GM12878 (cell line): ENCODE data around the gene RPL21. TPM values are rescaled to one million over a fixed set of nuclear protein-coding genes. Genes with fewer than 3 reads are reported as not detected.
A peak's percentile ranks its signal among the peaks of the same experiment; 100 is the strongest.

Source experiments
- ATAC-seq: fragments of 200-7000 bp; cut with Tn5 transposase; 3 replicates; pipeline ENCODE4 v1.9.1; 2020; ENCODE audit warnings: mild to moderate bottlenecking, moderate library complexity
- BruUV-seq: library from RNA; stranded (reverse); fragments of 400-500 nt; replicated peaks from 2 replicates; lab custom pipeline; 2021; lab: Mats Ljungman, UMichigan
- CTCF ChIA-PET: fragments of 300-600 bp; sonication (Branson Sonifier 250); formaldehyde crosslinking; extraction: SDS; loops from one replicate; lab custom pipeline; 2021; ENCODE audit warnings: inconsistent platforms; lab: Yijun Ruan, JAX
- POLR2A ChIA-PET: fragments of 350-600 bp; formaldehyde crosslinking; extraction: SDS; loops from one replicate; lab custom pipeline; 2021; ENCODE audit warnings: inconsistent platforms; lab: Charles Lee
- RAD21 ChIA-PET: fragments of 300-600 bp; sonication (Branson Sonifier 250); formaldehyde crosslinking; loops from one replicate; lab custom pipeline; 2023; ENCODE audit warnings: antibody characterized with exemption; ENCODE audit not compliant: unreplicated experiment; lab: Charles Lee
- SMC1A ChIA-PET: fragments of 300-600 bp; sonication (Branson Sonifier 250); formaldehyde crosslinking; loops from one replicate; lab custom pipeline; 2023; ENCODE audit not compliant: unreplicated experiment, uncharacterized antibody; lab: Charles Lee
- DNase-seq: peaks from one replicate; pipeline ENCODE4 v3.0.0-alpha.2; 2011; ENCODE audit warnings: low read depth, low spot score
- FAIRE-seq: peaks from 3 replicates; lab custom pipeline; 2011; peaks lifted over from hg19 to GRCh38; lab: Jason Lieb, UNC
- H2AFZ ChIP-seq: 2 replicates; pipeline ENCODE4 v1.6.0; 2011; ENCODE audit warnings: low read depth, low read length, control low read depth; ENCODE audit not compliant: control insufficient read depth
- H3K27ac ChIP-seq: 2 replicates; pipeline ENCODE4 v1.5.1; 2011; ENCODE audit warnings: control low read depth; ENCODE audit not compliant: control insufficient read depth, insufficient read depth
- H3K27me3 ChIP-seq, 2 experiments: replicated peaks in 1 of 2; 2 replicates each; pipeline versions ENCODE4 v1.6.0 to v1.6.1; 2011; ENCODE audit warnings: low read length in 1 of 2; ENCODE audit not compliant: control insufficient read depth in 2 of 2, insufficient read depth in 2 of 2
- H3K36me3 ChIP-seq, 2 experiments: 2 replicates each; pipeline ENCODE4 v1.5.1; 2011; ENCODE audit warnings: low read length in 1 of 2; ENCODE audit not compliant: control insufficient read depth in 2 of 2, insufficient read depth in 2 of 2
- H3K4me1 ChIP-seq: 2 replicates; pipeline ENCODE4 v1.6.1; 2011; ENCODE audit warnings: mild to moderate bottlenecking, low read length, moderate library complexity, mixed read lengths; ENCODE audit not compliant: control insufficient read depth, insufficient read depth
- H3K4me2 ChIP-seq: 2 replicates; pipeline ENCODE4 v1.6.0; 2011; ENCODE audit warnings: control low read depth; ENCODE audit not compliant: control insufficient read depth, insufficient read depth
- H3K4me3 ChIP-seq: fragments of 200-600 bp; sonication (generic); 2 replicates; pipeline ENCODE4 v1.5.1; 2016
- H3K79me2 ChIP-seq: 2 replicates; pipeline ENCODE4 v1.6.0; 2011; ENCODE audit warnings: low read length; ENCODE audit not compliant: control insufficient read depth, insufficient read depth
- H3K9ac ChIP-seq: 2 replicates; pipeline ENCODE4 v1.8.0; 2011; ENCODE audit warnings: low read length, control low read depth, mixed read lengths; ENCODE audit not compliant: control insufficient read depth, insufficient read depth
- H3K9me3 ChIP-seq: replicated peaks from 3 replicates; pipeline ENCODE4 v1.5.1; 2011; ENCODE audit warnings: mild to moderate bottlenecking, low read length; ENCODE audit not compliant: control insufficient read depth, insufficient read depth
- H4K20me1 ChIP-seq: 2 replicates; pipeline ENCODE4 v1.6.0; 2011; ENCODE audit not compliant: control insufficient read depth, insufficient read depth
- CEBPZ ChIP-seq: fragments of 150-350 bp; IDR thresholded peaks from 2 replicates; pipeline ENCODE4 v1.6.1; 2016; ENCODE audit warnings: low read depth, low read length
- EED ChIP-seq: sonication (generic); IDR thresholded peaks from 2 replicates; pipeline ENCODE4 v1.6.1; 2016; ENCODE audit warnings: antibody characterized with exemption, low read depth
- JUND ChIP-seq: IDR thresholded peaks from 2 replicates; pipeline ENCODE4 v1.6.1; 2012; ENCODE audit warnings: low read depth, mild to moderate bottlenecking, low read length, improper control_type of control experiment, moderate library complexity
- MEF2A ChIP-seq: IDR thresholded peaks from 2 replicates; pipeline ENCODE4 v1.6.1; 2011; ENCODE audit warnings: low read depth, mild to moderate bottlenecking, low read length, moderate library complexity; ENCODE audit not compliant: insufficient read depth
- MLLT1 ChIP-seq: fragments of 450-650 bp; IDR thresholded peaks from 2 replicates; pipeline ENCODE4 v1.6.1; 2016; ENCODE audit warnings: mild to moderate bottlenecking
- NR2C2 ChIP-seq: IDR thresholded peaks from 2 replicates; pipeline ENCODE4 v1.6.1; 2011; ENCODE audit warnings: borderline replicate concordance, low read depth; ENCODE audit not compliant: control insufficient read depth, insufficient read length
- PBX3 ChIP-seq: IDR thresholded peaks from 2 replicates; pipeline ENCODE4 v1.6.1; 2011; ENCODE audit warnings: mild to moderate bottlenecking, low read depth, low read length, moderate library complexity; ENCODE audit not compliant: insufficient replicate concordance
- PML ChIP-seq: IDR thresholded peaks from 2 replicates; pipeline ENCODE4 v1.6.1; 2012; ENCODE audit warnings: low read length, inconsistent platforms
- SPI1 ChIP-seq: IDR thresholded peaks from 2 replicates; pipeline ENCODE4 v1.6.1; 2011; ENCODE audit warnings: low read depth, mild to moderate bottlenecking, low read length, moderate library complexity, borderline replicate concordance; ENCODE audit not compliant: insufficient read depth
- STAT1 ChIP-seq: fragments of 450-650 bp; conservative IDR thresholded peaks from 2 replicates; pipeline ENCODE4 v1.6.1; 2014; ENCODE audit warnings: antibody characterized with exemption, mild to moderate bottlenecking
- SUPT20H ChIP-seq: IDR thresholded peaks from 2 replicates; pipeline ENCODE4 v1.6.1; 2011; ENCODE audit warnings: low read depth, mild to moderate bottlenecking, low read length, moderate library complexity, borderline replicate concordance; ENCODE audit not compliant: control insufficient read depth
- ZBED1 ChIP-seq: IDR thresholded peaks from 2 replicates; pipeline ENCODE4 v1.6.1; 2016; ENCODE audit warnings: borderline replicate concordance
- WGBS: methylation state at CpG from one replicate; pipeline ENCODE4 v1.1.6; 2016; ENCODE audit warnings: low lambda C conversion rate; ENCODE audit not compliant: insufficient replicate concordance, insufficient coverage; ENCODE audit errors: missing lambda C conversion rate; 5-methylcytosine and 5-hydroxymethylcytosine counted together
- in situ Hi-C: fragments of 300-500 bp; cut with MboI; formaldehyde crosslinking; loops from 9 replicates; pipeline ENCODE4 v1.14.3; 2018; ENCODE audit warnings: mixed read lengths
- intact Hi-C: fragments of 100-400 bp; cut with micrococcal nuclease; formaldehyde crosslinking; loops from one replicate; pipeline ENCODE4 v1.14.2; 2022; ENCODE audit not compliant: unreplicated experiment
- polyA plus RNA-seq, 11 experiments: library from polyadenylated mRNA; depleted of rRNA in 4 of 11; unstranded in 6 of 11; stranded (reverse) in 5 of 11; fragments of >200 nt; fragmentation: Nextera tagmentation in 4 of 11; fragmentation: Illumina TruSeq in 1 of 11; extraction: Ambion mirVana in 4 of 11; extraction: Trizol in 1 of 11; gene quantifications; 1 replicate in 1 of 11; 2 replicates in 10 of 11; pipeline versions ENCODE4 v1.2.1 to v1.2.3, GENCODE V29; 2011 to 2016; ENCODE audit warnings: inconsistent platforms in 2 of 11, missing spikeins in 2 of 11, low read depth in 1 of 11
- total RNA-seq, 4 experiments: library from RNA; depleted of rRNA in 3 of 4; stranded (reverse); fragments of >200 nt in 3 of 4; fragmentation: Illumina TruSeq in 1 of 4; extraction: Trizol in 1 of 4; gene quantifications; 2 replicates each; pipeline versions ENCODE4 v1.2.1 to v1.2.3, GENCODE V29; 2013 to 2021

RPL21 gene
- total and polyA plus RNA-seq, 10 of the 15 experiments (the other 5 are each of a cell fraction or from before 2014, with no cell fraction given) = 817 to 9,760 (median 1,698) TPM

GRCh38 chr13:27271570-27272096 lies 20.3 kb downstream of the RPL21 start:
- no peak for FAIRE-seq
- WGBS = 45% methylated on average over 15 of the region's 15 CpGs
- in situ Hi-C loops (no loop called here), intact Hi-C loops (no loop called here)
- no peak for DNase-seq
- no peak for TF ChIP-seq CEBPZ
- no peak for TF ChIP-seq JUND
- TF ChIP-seq SUPT20H = no peak
- no peak for TF ChIP-seq PBX3
- TF ChIP-seq MEF2A = no peak
- TF ChIP-seq NR2C2 = no peak
- TF ChIP-seq MLLT1 = no peak
- no peak for TF ChIP-seq PML
- no peak for TF ChIP-seq EED
- no peak for TF ChIP-seq ZBED1
- TF ChIP-seq SPI1 = no peak
- no peak for TF ChIP-seq STAT1
- POLR2A ChIA-PET = no interaction called here
- Histone ChIP-seq H3K4me2 (peak overlapping the region; percentile 99), H3K4me1 (no peaks in the 10 kb centered on the region), H3K36me3 (no peaks in the 10 kb centered on the region), H3K27ac (no peak overlapping the region), H3K4me3 (peak overlapping the region; percentile 89), H3K9ac (no peak overlapping the region), H3K9me3 (no peaks in the 10 kb centered on the region), H2AFZ (no peak overlapping the region), H4K20me1 (no peaks in the 10 kb centered on the region), H3K27me3 (no peaks in the 10 kb centered on the region), H3K79me2 (no peaks in the 10 kb centered on the region)
- no peak for ATAC-seq
- BruUV-seq = no TSS peak
- RAD21 ChIA-PET = no interaction called here
- CTCF ChIA-PET = interaction anchor here (0.7 to 2.4 kb wide), 7 partner anchors 10 to 154 kb away, joined by 3 to 8 read pairs (median 4); no protein-coding TSS in a partner anchor
- SMC1A ChIA-PET = interaction anchor here (1.0 to 1.5 kb wide), 2 partner anchors 12 to 212 kb away, joined by 3 read pairs; no protein-coding TSS in a partner anchor
